HG03342 (cell line): Measurements from ENCODE around the gene DOP1B.
A peak's percentile ranks its signal among the peaks of the same experiment; 100 is the strongest.
"Not testable (repeated sequence)": the region's sequence is repeated elsewhere in the genome, so short reads cannot be mapped to it uniquely, and the experiment has no call there.

ENCODE experiments used
- ATAC-seq: cut with Tn5 transposase; IDR thresholded peaks from one replicate; pipeline ENCODE4 v1.9.1; 2021; ENCODE audit warnings: mild to moderate bottlenecking, moderate library complexity; ENCODE audit not compliant: unreplicated experiment

The DOP1B gene

GRCh38 chr21:36156815-36157670, at the start of gene DOP1B:
Gene DOP1B (plus strand): TSS chr21:36156824. CDS start chr21:36164734, 7,910 bp downstream.
- peak; percentile 29 for ATAC-seq

- ATAC-seq = no peak
Measured at GRCh38 chr21:36109868-36110267, 46.8 kb upstream of the DOP1B start.

- ATAC-seq = no peak
Measured at GRCh38 chr21:36111238-36111637, 45.4 kb upstream of the DOP1B start.

GRCh38 chr21:36113647-36114428, 42.8 kb upstream of the DOP1B start:
- no peak for ATAC-seq

GRCh38 chr21:36115138-36115730, 41.4 kb upstream of the DOP1B start:
- ATAC-seq = no peak

- no peak for ATAC-seq
Measured at GRCh38 chr21:36117286-36117741, 39.3 kb upstream of the DOP1B start.

- ATAC-seq = no peak
Measured at GRCh38 chr21:36120304-36120888, 36.2 kb upstream of the DOP1B start.

- no peak for ATAC-seq
Measured at GRCh38 chr21:36122977-36123376, 33.6 kb upstream of the DOP1B start.

GRCh38 chr21:36124395-36124794, 32.2 kb upstream of the DOP1B start:
- no peak for ATAC-seq

- ATAC-seq = no peak
Measured at GRCh38 chr21:36125512-36126207, 31.0 kb upstream of the DOP1B start.

GRCh38 chr21:36126208-36126565, 30.4 kb upstream of the DOP1B start:
- no peak for ATAC-seq

GRCh38 chr21:36126621-36127110, 30.0 kb upstream of the DOP1B start:
- ATAC-seq = no peak

- ATAC-seq = no peak
Measured at GRCh38 chr21:36127250-36127904, 29.2 kb upstream of the DOP1B start.

- ATAC-seq = no peak
Measured at GRCh38 chr21:36127977-36128376, 28.6 kb upstream of the DOP1B start.

- ATAC-seq = no peak
Measured at GRCh38 chr21:36129219-36129618, 27.4 kb upstream of the DOP1B start.

- ATAC-seq = not testable (repeated sequence)
Measured at GRCh38 chr21:36130414-36130762, 26.2 kb upstream of the DOP1B start.

- ATAC-seq = not testable (repeated sequence)
Measured at GRCh38 chr21:36130839-36131238, 25.8 kb upstream of the DOP1B start.

GRCh38 chr21:36132696-36133095, 23.9 kb upstream of the DOP1B start:
- ATAC-seq = no peak

- no peak for ATAC-seq
Measured at GRCh38 chr21:36134803-36135390, 21.7 kb upstream of the DOP1B start, which contains the start of gene CBR3. Gene CBR3 (plus strand): TSS chr21:36135079. CDS start chr21:36135193, 114 bp downstream.
